ENCODE measurements around the gene LTB4R2. TPM values are rescaled to one million over a fixed set of nuclear protein-coding genes. Genes with fewer than 3 reads are reported as not detected.

Gene LTB4R2
- total RNA-seq, 1 experiment from 2014 or later: 3.2 TPM

DNA sequence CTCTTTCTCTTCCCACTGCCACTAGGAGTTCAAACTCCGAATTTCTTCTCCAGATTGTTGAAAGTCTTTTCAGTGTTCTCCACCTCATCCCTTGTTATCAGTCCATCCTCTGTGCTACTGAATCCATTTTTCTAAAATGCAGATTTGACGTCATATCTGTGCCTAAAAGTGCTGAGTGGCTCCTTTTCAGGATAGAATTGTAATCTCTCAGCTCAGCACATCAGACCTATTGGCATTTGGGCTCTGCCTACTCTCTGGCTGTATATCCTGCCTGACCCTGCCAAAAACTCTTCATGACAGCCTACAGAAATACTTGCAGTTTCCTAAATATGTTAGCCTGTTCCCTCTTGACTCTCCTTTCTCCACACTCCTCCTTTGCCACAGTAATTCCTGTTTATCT lies 37.5 kb upstream of the LTB4R2 start:
- in situ Hi-C loops (cut with HindIII; ENCODE audit: low pct_unique_long_range_greater_than_20kb, low sequenced_read_pairs): no loop called here
- no peak for DNase-seq (ENCODE audit: low read depth, low spot score)

- DNase-seq (ENCODE audit: low read depth, low spot score): peak; percentile 14
- in situ Hi-C loops (cut with HindIII; ENCODE audit: low pct_unique_long_range_greater_than_20kb, low sequenced_read_pairs): no loop called here
Measured at GRCh38 chr14:24273422-24273998, 36.4 kb upstream of the LTB4R2 start.

- in situ Hi-C loops (cut with HindIII; ENCODE audit: low pct_unique_long_range_greater_than_20kb, low sequenced_read_pairs): no loop called here
Measured at GRCh38 chr14:24274101-24274543, 35.8 kb upstream of the LTB4R2 start.

GRCh38 chr14:24277071-24277470 lies 32.9 kb upstream of the LTB4R2 start:
- DNase-seq (ENCODE audit: low read depth, low spot score): no peak
- in situ Hi-C loops (cut with HindIII; ENCODE audit: low pct_unique_long_range_greater_than_20kb, low sequenced_read_pairs): no loop called here

More at GRCh38 chr14:24274101-24274543, 35.8 kb upstream of the LTB4R2 start:
- DNase-seq (ENCODE audit: low read depth, low spot score): no peak

GRCh38 chr14:24277606-24278321 lies 32.2 kb upstream of the LTB4R2 start:
- in situ Hi-C loops (cut with HindIII; ENCODE audit: low pct_unique_long_range_greater_than_20kb, low sequenced_read_pairs): no loop called here

DNA sequence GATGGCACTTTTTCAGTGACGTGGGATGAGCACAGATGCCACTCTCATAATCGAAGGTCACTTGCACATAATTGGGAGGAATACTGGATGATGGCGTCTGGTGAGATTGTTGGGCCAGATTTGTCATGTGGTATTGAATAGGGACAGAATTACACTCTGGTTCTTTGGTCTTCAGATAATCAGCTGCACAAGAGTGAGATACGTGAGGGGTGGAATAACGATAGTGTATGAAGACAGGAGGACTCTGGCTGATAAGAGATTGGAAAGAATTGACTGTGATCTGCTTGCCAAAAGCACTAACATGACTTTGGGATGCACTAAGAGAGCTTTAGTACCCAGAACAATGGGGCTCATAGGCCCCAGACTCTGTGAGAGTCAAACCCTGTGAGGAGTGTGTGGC lies 31.5 kb upstream of the LTB4R2 start:
- DNase-seq (ENCODE audit: low read depth, low spot score): no peak
- in situ Hi-C loops (cut with HindIII; ENCODE audit: low pct_unique_long_range_greater_than_20kb, low sequenced_read_pairs): no loop called here

More at GRCh38 chr14:24277606-24278321, 32.2 kb upstream of the LTB4R2 start:
- DNase-seq (ENCODE audit: low read depth, low spot score): no peak

GRCh38 chr14:24279301-24280186 lies 30.4 kb upstream of the LTB4R2 start:
- DNase-seq (ENCODE audit: low read depth, low spot score): peak; percentile 62
- in situ Hi-C loops (cut with HindIII; ENCODE audit: low pct_unique_long_range_greater_than_20kb, low sequenced_read_pairs): no loop called here

GRCh38 chr14:24280797-24281460 lies 29.0 kb upstream of the LTB4R2 start:
- in situ Hi-C loops (cut with HindIII; ENCODE audit: low pct_unique_long_range_greater_than_20kb, low sequenced_read_pairs): no loop called here
- DNase-seq (ENCODE audit: low read depth, low spot score): no peak

- in situ Hi-C loops (cut with HindIII; ENCODE audit: low pct_unique_long_range_greater_than_20kb, low sequenced_read_pairs): no loop called here
- DNase-seq (ENCODE audit: low read depth, low spot score): no peak
Measured at GRCh38 chr14:24281636-24282035, 28.3 kb upstream of the LTB4R2 start.

GRCh38 chr14:24282736-24283135 lies 27.2 kb upstream of the LTB4R2 start:
- DNase-seq (ENCODE audit: low read depth, low spot score): no peak
- in situ Hi-C loops (cut with HindIII; ENCODE audit: low pct_unique_long_range_greater_than_20kb, low sequenced_read_pairs): no loop called here

DNA sequence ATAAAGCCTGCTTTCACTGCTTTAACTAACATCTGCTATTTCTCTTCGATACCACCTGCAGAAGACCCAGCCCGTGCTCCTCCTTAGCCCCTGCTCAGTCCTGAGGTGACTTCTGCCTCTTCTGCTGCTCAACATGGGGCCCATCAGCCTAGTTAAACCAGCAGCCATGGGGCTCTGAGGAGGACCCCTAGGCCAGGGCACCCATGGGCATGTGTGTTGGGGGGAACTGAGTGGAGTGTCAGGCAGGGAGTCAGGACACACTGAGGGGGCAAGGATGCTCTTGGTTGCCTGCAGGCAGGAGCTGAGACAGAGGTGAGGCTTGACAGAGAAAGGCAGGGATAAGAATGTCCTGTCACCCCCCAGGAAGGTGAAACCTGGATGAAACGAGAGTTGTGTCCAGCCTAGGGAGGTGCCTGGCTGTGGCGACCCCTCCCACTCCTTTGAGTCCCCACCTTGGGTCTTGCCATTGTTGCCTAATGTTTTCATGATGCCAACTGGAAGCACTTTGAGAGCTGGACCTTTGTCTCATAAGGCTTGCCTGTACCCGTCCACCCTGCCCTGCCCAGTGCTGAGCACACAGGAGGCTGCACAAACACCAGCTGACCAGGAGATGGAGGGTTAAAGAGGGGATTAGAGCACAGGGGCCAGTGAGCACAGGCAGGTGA lies 26.0 kb upstream of the LTB4R2 start:
- no peak for DNase-seq (ENCODE audit: low read depth, low spot score)
- in situ Hi-C loops (cut with HindIII; ENCODE audit: low pct_unique_long_range_greater_than_20kb, low sequenced_read_pairs): no loop called here

GRCh38 chr14:24284501-24285035 lies 25.4 kb upstream of the LTB4R2 start:
- DNase-seq (ENCODE audit: low read depth, low spot score): no peak
- in situ Hi-C loops (cut with HindIII; ENCODE audit: low pct_unique_long_range_greater_than_20kb, low sequenced_read_pairs): no loop called here

DNA sequence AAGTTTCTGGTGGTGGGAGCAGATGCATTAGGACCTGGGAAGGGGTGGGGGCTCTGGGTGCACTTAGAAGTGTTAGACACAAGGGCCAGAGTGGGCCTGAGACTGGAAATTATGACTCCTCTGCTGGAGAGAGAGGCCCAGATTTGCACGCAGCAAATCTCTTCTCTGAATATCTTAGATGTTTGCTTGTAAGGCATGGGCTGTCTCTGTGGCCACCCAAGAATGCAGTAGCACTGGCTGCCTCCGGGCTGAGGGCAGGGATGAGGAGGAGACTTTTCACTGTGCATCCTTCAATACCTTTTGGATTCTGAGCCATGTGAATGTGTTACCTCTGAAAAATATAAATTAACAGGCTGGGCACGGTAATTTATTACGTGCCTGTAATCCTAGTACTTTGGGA lies 24.6 kb upstream of the LTB4R2 start:
- in situ Hi-C loops (cut with HindIII; ENCODE audit: low pct_unique_long_range_greater_than_20kb, low sequenced_read_pairs): no loop called here
- DNase-seq (ENCODE audit: low read depth, low spot score): no peak

DNA sequence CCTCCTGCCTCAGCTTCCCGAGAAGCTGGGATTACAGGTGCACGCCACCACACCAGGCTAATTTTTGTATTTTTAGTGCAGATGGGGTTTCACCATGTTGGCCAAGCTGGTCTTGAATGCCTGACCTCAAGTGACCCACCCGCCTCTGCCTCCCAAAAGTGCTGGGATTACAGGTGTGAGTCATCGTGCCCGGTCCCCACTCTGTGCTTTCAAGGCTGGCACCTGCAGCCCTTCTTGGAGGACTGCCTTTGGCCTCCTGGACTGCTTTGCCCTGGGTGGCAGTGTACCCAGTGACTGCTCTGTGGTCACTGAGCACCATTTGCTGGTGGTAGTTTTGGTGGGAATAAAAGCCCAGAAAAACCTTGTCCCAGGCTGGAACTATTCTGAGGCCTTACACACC lies 22.9 kb upstream of the LTB4R2 start:
- in situ Hi-C loops (cut with HindIII; ENCODE audit: low pct_unique_long_range_greater_than_20kb, low sequenced_read_pairs): no loop called here
- DNase-seq (ENCODE audit: low read depth, low spot score): no peak

DNA sequence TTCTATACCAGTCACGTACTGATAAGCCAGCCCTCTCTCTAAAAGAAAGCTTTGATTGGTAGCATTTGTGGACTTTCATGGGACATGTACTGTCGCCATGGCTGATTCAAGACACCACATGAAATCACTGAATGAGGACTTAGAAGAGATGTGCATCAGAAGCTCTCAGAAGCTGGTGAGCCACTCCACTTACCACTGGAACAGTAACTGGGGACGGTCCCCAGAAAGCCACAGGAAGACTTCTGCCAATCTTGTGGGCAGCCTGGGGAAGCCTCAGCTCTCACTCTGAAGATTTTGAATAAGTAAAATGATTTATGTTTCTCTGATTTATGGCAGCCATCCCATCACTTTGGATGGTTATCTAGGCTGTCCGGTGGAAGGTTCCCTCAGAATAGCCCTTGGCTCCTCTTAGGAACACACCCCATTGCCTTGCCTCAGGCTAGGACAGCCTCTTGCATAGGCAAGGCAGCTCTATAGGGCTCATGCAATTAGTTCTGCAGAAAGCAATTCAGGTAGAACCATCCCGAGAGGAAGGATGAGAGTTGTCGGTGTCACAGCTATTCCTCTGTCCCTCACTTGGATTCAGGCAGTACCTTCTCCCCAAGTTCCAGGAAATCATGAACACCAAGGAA lies 20.2 kb upstream of the LTB4R2 start:
- no peak for DNase-seq (ENCODE audit: low read depth, low spot score)
- in situ Hi-C loops (cut with HindIII; ENCODE audit: low pct_unique_long_range_greater_than_20kb, low sequenced_read_pairs): no loop called here

DNA sequence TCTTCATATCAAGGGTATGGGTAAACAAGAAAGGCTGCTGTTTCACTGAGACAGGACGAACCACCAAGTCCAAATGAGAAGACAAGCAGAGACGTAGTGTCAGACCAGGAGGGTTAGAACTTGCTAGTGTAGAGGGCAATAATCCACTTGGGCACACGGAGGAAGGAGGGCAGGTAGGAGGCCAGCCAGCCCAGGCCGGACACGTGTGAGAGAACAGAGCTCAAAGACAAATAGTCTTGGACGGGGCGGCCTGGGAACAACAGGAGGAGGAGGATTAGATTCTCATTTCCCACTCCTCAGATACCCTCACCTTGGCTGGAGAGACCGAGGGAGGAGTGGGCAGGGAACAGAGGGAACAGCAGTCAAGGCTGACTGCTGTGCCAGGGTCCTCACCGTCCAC lies 19.2 kb upstream of the LTB4R2 start:
- DNase-seq (ENCODE audit: low read depth, low spot score): no peak
- in situ Hi-C loops (cut with HindIII; ENCODE audit: low pct_unique_long_range_greater_than_20kb, low sequenced_read_pairs): no loop called here
